SK-N-SH (cell line): Measurements from ENCODE around the gene SLC26A1. TPM values are rescaled to one million over a fixed set of nuclear protein-coding genes. Genes with fewer than 3 reads are reported as not detected.

Source experiments
- CTCF ChIA-PET: fragments of 300-600, 350-600 bp; formaldehyde crosslinking; extraction: SDS; loops from one replicate; lab custom pipeline; 2021; lab: Yijun Ruan, JAX
- POLR2A ChIA-PET: fragments of 350-600 bp; sonication (Branson Sonifier 250); formaldehyde crosslinking; extraction: SDS; loops from one replicate; lab custom pipeline; 2020; ENCODE audit warnings: antibody characterized with exemption, inconsistent platforms; lab: Yijun Ruan, JAX
- DNase-seq: peaks from one replicate; pipeline ENCODE4 v3.0.0; 2012
- H2AFZ ChIP-seq: fragments of 200-600 bp; sonication (generic); 2 replicates; pipeline ENCODE4 v1.8.1; 2016; ENCODE audit warnings: antibody characterized with exemption, mild to moderate bottlenecking, low read depth
- H3F3A ChIP-seq: fragments of 200-600 bp; sonication (generic); replicated peaks from 2 replicates; pipeline ENCODE3; 2016; ENCODE audit warnings: antibody characterized with exemption, mild to moderate bottlenecking; ENCODE audit not compliant: insufficient read depth
- H3K27ac ChIP-seq, 2 experiments: fragments of 200-500 bp in 1 of 2; fragments of 200-600 bp in 1 of 2; sonication (Bioruptor generic) in 1 of 2; sonication (generic), shearing (Covaris generic) in 1 of 2; 2 replicates each; pipeline versions ENCODE4 v1.5.1 to v1.6.1; 2014 to 2016; ENCODE audit warnings: low read depth in 2 of 2, inconsistent platforms in 1 of 2, low read length in 1 of 2, mild to moderate bottlenecking in 1 of 2, mixed read lengths in 1 of 2
- H3K27me3 ChIP-seq: fragments of 200-600 bp; sonication (generic), shearing (Covaris generic); 2 replicates; pipeline ENCODE4 v1.6.1; 2016; ENCODE audit warnings: mixed run types; ENCODE audit not compliant: insufficient read depth
- H3K36me3 ChIP-seq, 2 experiments: fragments of 200-500 bp in 1 of 2; fragments of 200-600 bp in 1 of 2; sonication (Bioruptor generic) in 1 of 2; sonication (generic) in 1 of 2; replicated peaks in 1 of 2; 2 replicates each; pipeline versions ENCODE3 to v1.5.1; 2014 to 2016; ENCODE audit warnings: low read length in 1 of 2, mild to moderate bottlenecking in 1 of 2; ENCODE audit not compliant: insufficient read depth in 2 of 2, control insufficient read depth in 1 of 2
- H3K4me1 ChIP-seq, 2 experiments: fragments of 200-500 bp in 1 of 2; fragments of 200-600 bp in 1 of 2; sonication (Bioruptor generic) in 1 of 2; sonication (generic), shearing (Covaris generic) in 1 of 2; 2 replicates each; pipeline versions ENCODE4 v1.5.1 to v1.6.1; 2014 to 2016; ENCODE audit warnings: low read depth in 1 of 2, low read length in 1 of 2, mixed run types in 1 of 2; ENCODE audit not compliant: insufficient read depth in 2 of 2, control insufficient read depth in 1 of 2
- H3K4me2 ChIP-seq: fragments of 200-600 bp; sonication (generic), shearing (Covaris generic); 2 replicates; pipeline ENCODE4 v1.6.1; 2017; ENCODE audit warnings: mixed run types
- H3K4me3 ChIP-seq, 2 experiments: fragments of 200-500 bp in 1 of 2; fragments of 200-600 bp in 1 of 2; sonication (Bioruptor generic) in 1 of 2; sonication (generic), shearing (Covaris generic) in 1 of 2; 2 replicates each; pipeline versions ENCODE4 v1.5.1 to v1.8.1; 2014 to 2016; ENCODE audit warnings: low read depth in 2 of 2, inconsistent platforms in 1 of 2, low read length in 1 of 2, mild to moderate bottlenecking in 1 of 2, mixed read lengths in 1 of 2, moderate library complexity in 1 of 2
- H3K79me2 ChIP-seq: fragments of 200-600 bp; sonication (generic); 2 replicates; pipeline ENCODE4 v1.8.1; 2017; ENCODE audit warnings: mild to moderate bottlenecking; ENCODE audit not compliant: insufficient read depth
- H3K9ac ChIP-seq: fragments of 200-600 bp; sonication (generic); 2 replicates; pipeline ENCODE4 v1.6.1; 2017; ENCODE audit warnings: mixed run types
- H3K9me2 ChIP-seq: fragments of 200-600 bp; sonication (generic); 2 replicates; pipeline ENCODE4 v1.6.1; 2017; ENCODE audit warnings: mixed run types
- H3K9me3 ChIP-seq: fragments of 200-600 bp; sonication (generic); 2 replicates; pipeline ENCODE4 v1.6.1; 2017; ENCODE audit warnings: mixed run types, mild to moderate bottlenecking, moderate library complexity
- H4K20me1 ChIP-seq: fragments of 200-600 bp; sonication (generic); 2 replicates; pipeline ENCODE4 v1.6.1; 2017; ENCODE audit warnings: mild to moderate bottlenecking, mixed run types; ENCODE audit not compliant: insufficient read depth
- CHD2 ChIP-seq: fragments of 150-350 bp; IDR thresholded peaks from 2 replicates; pipeline ENCODE4 v1.6.1; 2018; ENCODE audit warnings: low read length; ENCODE audit not compliant: partially characterized antibody
- ELF1 ChIP-seq: IDR thresholded peaks from 2 replicates; pipeline ENCODE4 v1.4.0; 2012
- FOSL2 ChIP-seq: IDR thresholded peaks from 2 replicates; pipeline ENCODE4 v1.4.0; 2012; ENCODE audit warnings: low read depth, mild to moderate bottlenecking, moderate library complexity, borderline replicate concordance
- FOXJ3 ChIP-seq: sonication (generic); formaldehyde crosslinking; IDR thresholded peaks from 2 replicates; pipeline ENCODE4 v1.5.1; 2020; ENCODE audit warnings: mild to moderate bottlenecking, missing genetic modification reagents
- FOXM1 ChIP-seq: IDR thresholded peaks from 2 replicates; pipeline ENCODE4 v1.4.0; 2012; ENCODE audit warnings: low read depth, mild to moderate bottlenecking
- GABPA ChIP-seq: IDR thresholded peaks from 2 replicates; pipeline ENCODE4 v1.4.0; 2012; ENCODE audit warnings: low read depth, mild to moderate bottlenecking
- GATA2 ChIP-seq: sonication (generic); formaldehyde crosslinking; IDR thresholded peaks from 2 replicates; pipeline ENCODE4 v1.5.0; 2020; ENCODE audit warnings: mild to moderate bottlenecking, missing genetic modification reagents
- JUND ChIP-seq: IDR thresholded peaks from 2 replicates; pipeline ENCODE4 v1.4.0; 2012
- MXI1 ChIP-seq: IDR thresholded peaks from 2 replicates; pipeline ENCODE4 v1.6.1; 2012; ENCODE audit warnings: mild to moderate bottlenecking, low read depth, low read length, improper control_type of control experiment
- NRF1 ChIP-seq: IDR thresholded peaks from 2 replicates; pipeline ENCODE4 v1.6.1; 2012; ENCODE audit warnings: low read depth, mild to moderate bottlenecking, low read length
- PBX3 ChIP-seq: IDR thresholded peaks from 2 replicates; pipeline ENCODE4; 2012
- POLR2AphosphoS5 ChIP-seq: IDR thresholded peaks from 2 replicates; pipeline ENCODE4 v1.6.1; 2012; ENCODE audit warnings: low read depth, low read length
- RAD21 ChIP-seq: IDR thresholded peaks from 2 replicates; pipeline ENCODE4 v1.6.1; 2012; ENCODE audit warnings: mild to moderate bottlenecking, low read length
- RCOR1 ChIP-seq: fragments of 150-350 bp; IDR thresholded peaks from 2 replicates; pipeline ENCODE4 v1.6.1; 2017; ENCODE audit warnings: antibody characterized with exemption, low read length
- REST ChIP-seq: IDR thresholded peaks from 2 replicates; pipeline ENCODE4 v1.6.1; 2012; ENCODE audit warnings: mild to moderate bottlenecking, low read depth, low read length, moderate library complexity
- RFX5 ChIP-seq: IDR thresholded peaks from 2 replicates; pipeline ENCODE4 v1.6.1; 2012; ENCODE audit warnings: mild to moderate bottlenecking, improper control_type of control experiment, low read length
- SIN3A ChIP-seq: IDR thresholded peaks from 2 replicates; pipeline ENCODE4 v1.6.1; 2012; ENCODE audit warnings: low read depth, mild to moderate bottlenecking, low read length, moderate library complexity, borderline replicate concordance
- SMC3 ChIP-seq: IDR thresholded peaks from 2 replicates; pipeline ENCODE4 v1.6.1; 2012; ENCODE audit warnings: low read depth, low read length, improper control_type of control experiment
- TCF12 ChIP-seq: IDR thresholded peaks from 2 replicates; pipeline ENCODE4 v1.4.0; 2012
- TEAD4 ChIP-seq: IDR thresholded peaks from 2 replicates; pipeline ENCODE4 v1.4.0; 2012; ENCODE audit warnings: mild to moderate bottlenecking, borderline replicate concordance; ENCODE audit not compliant: insufficient read depth
- WGBS: methylation state at CpG from one replicate; pipeline ENCODE4 v1.1.6; 2017; ENCODE audit warnings: low lambda C conversion rate; 5-methylcytosine and 5-hydroxymethylcytosine counted together
- polyA plus RNA-seq, 3 experiments: library from polyadenylated mRNA; depleted of rRNA; stranded (reverse); fragments of >200 nt; gene quantifications; 2 replicates each; pipeline ENCODE4 v1.2.3, GENCODE V29; 2012
- TF ChIP-seq, protein P1 (sequence below): fragments of 150-350 bp; IDR thresholded peaks from 2 replicates; pipeline ENCODE4 v1.6.1; 2016; ENCODE audit warnings: mild to moderate bottlenecking, low read depth, low read length

Gene SLC26A1
- polyA plus RNA-seq, 1 of the 3 experiments (the other 2 are of a cell fraction) = 0.05 TPM

DNA sequence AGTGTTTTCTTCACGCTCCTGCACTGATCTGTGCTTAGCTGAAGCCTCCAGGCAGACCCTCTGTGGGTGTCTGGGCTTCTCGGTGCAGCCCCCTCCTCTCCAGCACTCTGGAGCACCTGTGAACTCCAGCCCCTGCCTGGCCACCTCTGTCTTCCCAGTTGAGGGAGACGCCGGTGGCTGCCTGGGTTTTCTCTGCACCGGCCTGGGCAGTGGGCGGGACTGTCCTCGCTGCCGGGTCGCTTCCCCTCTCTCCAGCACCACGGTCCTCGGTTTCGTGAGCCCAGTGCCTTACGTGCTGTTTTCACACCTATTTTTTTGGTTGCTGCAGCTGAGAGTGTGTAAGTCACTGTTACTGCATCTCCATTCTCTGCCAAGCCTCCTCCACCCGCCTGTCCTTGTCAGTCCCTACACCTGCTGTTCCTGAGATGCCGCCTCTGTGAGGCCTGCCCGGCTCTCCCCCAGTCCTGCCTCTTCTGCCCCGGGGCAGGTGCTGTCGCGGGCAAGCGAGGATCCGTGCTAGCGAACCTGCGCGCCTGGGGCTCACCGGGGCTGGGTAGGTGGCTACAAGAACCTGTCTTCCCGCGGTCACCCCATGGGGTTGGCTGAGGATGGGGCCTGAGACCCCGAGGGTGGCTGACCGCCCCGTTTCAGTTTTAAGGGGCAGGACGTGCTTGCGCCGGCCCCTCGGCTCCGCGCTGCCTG, 15.8 kb upstream of the SLC26A1 start:
- peak overlapping the region; percentile 89; the same call in 1 of the 2 replicates for H2AFZ ChIP-seq
- H3K79me2 ChIP-seq = no peaks in the 10 kb centered on the region
- peaks cover 0 to 15% of the 10 kb centered on the region in 2 experiments; a peak in 1 of 4 replicates for H3K4me1 ChIP-seq
- H3K27ac ChIP-seq = no peak overlapping the region
- 0 out of 2 replicates have a peak, but pooled peaks cover 7% of the 10 kb centered on the region for H4K20me1 ChIP-seq
- DNase-seq = no peak
- CTCF ChIA-PET = interaction anchor here (2.2 kb wide), 1 partner anchor 22 kb away, joined by 14 read pairs; the partner anchor contains the start of gene IDUA
- H3K27me3 ChIP-seq = peaks cover 43% of the 10 kb centered on the region
- no peaks in the 10 kb centered on the region for H3K9me2 ChIP-seq
- peak overlapping the region; percentile 52 to 63 for H3K4me3 ChIP-seq
- H3K36me3 ChIP-seq = no peaks in the 10 kb centered on the region
- 2% methylated on average over 10 of the region's 36 CpGs for WGBS
- no peak overlapping the region for H3K9ac ChIP-seq
- no peaks in the 10 kb centered on the region for H3K9me3 ChIP-seq
- TF ChIP-seq MXI1 = no peak
- TF ChIP-seq POLR2AphosphoS5 = no peak
- no peak for TF ChIP-seq ELF1
- no peak for TF ChIP-seq FOSL2
- no peak for TF ChIP-seq TCF12
- no peak for TF ChIP-seq SMC3
- no peak for TF ChIP-seq GABPA
- TF ChIP-seq RAD21 = no peak
- no peak for TF ChIP-seq TEAD4
- TF ChIP-seq FOXJ3 (CRISPR knock-in tag) = no peak
- TF ChIP-seq NRF1 = no peak
- no peak for TF ChIP-seq GATA2 (CRISPR knock-in tag)
- no peak for TF ChIP-seq CHD2
- TF ChIP-seq, protein P1, sequence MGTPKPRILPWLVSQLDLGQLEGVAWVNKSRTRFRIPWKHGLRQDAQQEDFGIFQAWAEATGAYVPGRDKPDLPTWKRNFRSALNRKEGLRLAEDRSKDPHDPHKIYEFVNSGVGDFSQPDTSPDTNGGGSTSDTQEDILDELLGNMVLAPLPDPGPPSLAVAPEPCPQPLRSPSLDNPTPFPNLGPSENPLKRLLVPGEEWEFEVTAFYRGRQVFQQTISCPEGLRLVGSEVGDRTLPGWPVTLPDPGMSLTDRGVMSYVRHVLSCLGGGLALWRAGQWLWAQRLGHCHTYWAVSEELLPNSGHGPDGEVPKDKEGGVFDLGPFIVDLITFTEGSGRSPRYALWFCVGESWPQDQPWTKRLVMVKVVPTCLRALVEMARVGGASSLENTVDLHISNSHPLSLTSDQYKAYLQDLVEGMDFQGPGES = no peak
- TF ChIP-seq PBX3 = no peak
- no peak for TF ChIP-seq SIN3A
- TF ChIP-seq JUND = no peak
- H3K4me2 ChIP-seq = peak overlapping the region; percentile 85
- POLR2A ChIA-PET = no interaction called here
- peaks cover 10% of the 10 kb centered on the region for H3F3A ChIP-seq

- H3F3A ChIP-seq = peaks cover 8% of the 10 kb centered on the region
- DNase-seq = no peak
- H3K9me2 ChIP-seq = no peaks in the 10 kb centered on the region
- H4K20me1 ChIP-seq = 0 out of 2 replicates have a peak, but pooled peaks cover 4% of the 10 kb centered on the region
- no peak overlapping the region for H3K4me3 ChIP-seq
- TF ChIP-seq JUND = no peak
- TF ChIP-seq REST = no peak
- TF ChIP-seq GATA2 (CRISPR knock-in tag) = no peak
- TF ChIP-seq NRF1 = no peak
- no peak for TF ChIP-seq RCOR1
- TF ChIP-seq PBX3 = no peak
- no peak for TF ChIP-seq RFX5
- no peak for TF ChIP-seq FOXM1
- TF ChIP-seq RAD21 = no peak
- H2AFZ ChIP-seq = no peak overlapping the region
- H3K9me3 ChIP-seq = no peaks in the 10 kb centered on the region
- H3K27me3 ChIP-seq = peaks cover 60% of the 10 kb centered on the region
- POLR2A ChIA-PET = no interaction called here
- CTCF ChIA-PET = interaction anchor here (0.8 to 2.1 kb wide), 2 partner anchors 20 to 506 kb away, joined by 3 to 6 read pairs; partner anchors contain the start of gene IDUA
- WGBS = 60% methylated on average over 5 of the region's 5 CpGs
- H3K4me1 ChIP-seq = peaks cover 0 to 15% of the 10 kb centered on the region in 2 experiments; a peak in 1 of 4 replicates
- no peaks in the 10 kb centered on the region for H3K79me2 ChIP-seq
- no peak overlapping the region for H3K27ac ChIP-seq
- no peak overlapping the region for H3K9ac ChIP-seq
- no peaks in the 10 kb centered on the region for H3K36me3 ChIP-seq
- H3K4me2 ChIP-seq = no peak overlapping the region
Observed at GRCh38 chr4:1006856-1007255, 13.7 kb upstream of the SLC26A1 start.
